ENCODE data around the gene CGNL1.

The CGNL1 gene

GRCh38 chr15:57375827-57376695, at the start of gene CGNL1:
Gene CGNL1, plus strand, starts transcription at chr15:57376505. Its CDS starts 61,495 bp downstream, at chr15:57438000.
- no peak for DNase-seq

- DNase-seq = no peak
Measured at GRCh38 chr15:57327985-57328471, 48.3 kb upstream of the CGNL1 start.

GRCh38 chr15:57328479-57328878, 47.8 kb upstream of the CGNL1 start:
- DNase-seq = no peak

- DNase-seq = no peak
Measured at GRCh38 chr15:57328897-57329296, 47.4 kb upstream of the CGNL1 start.

GRCh38 chr15:57329582-57330367, 46.5 kb upstream of the CGNL1 start:
- no peak for DNase-seq

GRCh38 chr15:57330619-57331340, 45.5 kb upstream of the CGNL1 start:
- DNase-seq = no peak

GRCh38 chr15:57332326-57332725, 44.0 kb upstream of the CGNL1 start:
- no peak for DNase-seq

- DNase-seq = no peak
Measured at GRCh38 chr15:57333487-57333886, 42.8 kb upstream of the CGNL1 start.

- DNase-seq = no peak
Measured at GRCh38 chr15:57334257-57334656, 42.0 kb upstream of the CGNL1 start.

- no peak for DNase-seq
Measured at GRCh38 chr15:57335293-57335715, 41.0 kb upstream of the CGNL1 start.

GRCh38 chr15:57335719-57336118, 40.6 kb upstream of the CGNL1 start:
- DNase-seq = no peak

GRCh38 chr15:57337868-57338411, 38.4 kb upstream of the CGNL1 start:
- DNase-seq = no peak

GRCh38 chr15:57339321-57339720, 37.0 kb upstream of the CGNL1 start:
- DNase-seq = no peak

- DNase-seq = peak in 1 of 2 donors; percentile 8
Measured at GRCh38 chr15:57340682-57341259, 35.5 kb upstream of the CGNL1 start.

GRCh38 chr15:57343048-57343447, 33.3 kb upstream of the CGNL1 start:
- DNase-seq = no peak

- no peak for DNase-seq
Measured at GRCh38 chr15:57343498-57343897, 32.8 kb upstream of the CGNL1 start.

GRCh38 chr15:57344282-57344681, 32.0 kb upstream of the CGNL1 start:
- no peak for DNase-seq

GRCh38 chr15:57345584-57345983, 30.7 kb upstream of the CGNL1 start:
- DNase-seq = no peak

GRCh38 chr15:57348081-57348480, 28.2 kb upstream of the CGNL1 start:
- DNase-seq = no peak

- DNase-seq = no peak
Measured at GRCh38 chr15:57352535-57353316, 23.6 kb upstream of the CGNL1 start.

GRCh38 chr15:57353317-57353804, 22.9 kb upstream of the CGNL1 start:
- DNase-seq = no peak

Data from activated CD4-positive, alpha-beta T cell treated with anti-CD3 and anti-CD28 coated beads for 4 hours (primary cell).